ENCODE data around the gene RHPN2. TPM values are rescaled to one million over a fixed set of nuclear protein-coding genes. Genes with fewer than 3 reads are reported as not detected.

The RHPN2 gene
- total and polyA plus RNA-seq, 2 of the 8 experiments (the other 6 are each of a cell fraction or from before 2014, with no cell fraction given): 22.8 to 31.1 TPM

DNA sequence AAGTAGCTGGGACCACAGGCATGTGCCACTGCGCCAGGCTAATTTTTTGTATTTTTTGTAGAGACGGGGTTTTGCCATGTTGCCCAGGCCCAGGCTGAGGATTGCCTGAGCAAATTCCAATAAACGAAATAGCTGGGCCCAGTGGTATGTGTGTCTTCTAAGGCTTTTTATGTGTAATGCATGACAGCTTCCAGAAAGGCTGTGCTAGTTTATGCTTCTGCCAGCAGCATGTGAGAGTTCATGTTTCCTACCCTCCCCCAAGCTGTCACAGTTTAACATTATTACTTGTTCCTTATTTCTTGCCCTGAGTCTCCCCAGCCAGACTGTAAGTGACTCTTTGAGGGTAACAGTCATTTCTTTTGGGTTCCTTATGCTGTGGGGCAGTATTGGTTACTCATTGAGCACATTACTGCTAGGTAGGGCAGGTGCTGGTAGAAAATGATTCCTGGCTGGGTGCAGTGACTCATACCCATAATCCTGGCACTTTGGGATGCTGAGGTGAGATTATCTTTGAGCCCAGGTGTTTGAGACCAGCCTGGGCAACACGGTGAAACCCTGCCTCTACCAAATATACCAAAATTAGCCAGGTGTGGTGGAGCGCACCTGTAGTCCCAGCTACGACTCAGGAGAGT is 29.9 kb upstream of the RHPN2 start:
- H3K56ac ChIP-seq (replicated peaks; ENCODE audit: insufficient read length, low read depth, low read length): no peak overlapping the region
- H3K27ac ChIP-seq (ENCODE audit: low read depth, low read length): no peak overlapping the region
- WGBS, 2 experiments (ENCODE audit: extremely low coverage in 1 of 2, insufficient coverage in 1 of 2, insufficient read length in 1 of 2, insufficient replicate concordance in 2 of 2, low coverage in 1 of 2, low lambda C conversion rate in 2 of 2, missing lambda C conversion rate in 1 of 2): 94% methylated on average over 6 of the region's 6 CpGs; no CpG with 5 or more reads in 1 of the 2 experiments
- CTCF ChIA-PET (ENCODE audit: partially characterized antibody): interaction anchor here (0.6 to 1.2 kb wide), 3 partner anchors 29 to 117 kb away, joined by 3 read pairs; no protein-coding TSS in a partner anchor
- H2AK5ac ChIP-seq (ENCODE audit: low read depth, low read length): no peak overlapping the region
- POLR2A ChIA-PET (ENCODE audit: partially characterized antibody): no interaction called here
- no peak for DNase-seq (ENCODE audit: low read depth in 1 of 2, low spot score in 2 of 2)
- H4K91ac ChIP-seq (replicated peaks; ENCODE audit: insufficient read length, low read length): no peak overlapping the region
- no peak overlapping the region for H3K9ac ChIP-seq (replicated peaks in 1 of 4; ENCODE audit: extremely low read depth in 1 of 4, low read depth in 3 of 4, low read length in 3 of 4)
- no peak for FAIRE-seq
- no peak overlapping the region for H2BK15ac ChIP-seq (ENCODE audit: low read length)
- H3K4me1 ChIP-seq (replicated peaks in 1 of 4; ENCODE audit: control insufficient read depth in 3 of 4, insufficient read depth in 4 of 4, low read length in 3 of 4): no peaks in the 10 kb centered on the region
- no peaks in the 10 kb centered on the region for H4K20me1 ChIP-seq (replicated peaks in 1 of 2; ENCODE audit: control insufficient read depth in 1 of 2, insufficient read depth in 2 of 2, low read length in 2 of 2)
- H3K4me3 ChIP-seq (ENCODE audit: extremely low read depth in 1 of 4, insufficient read depth in 2 of 4, low read depth in 3 of 4, low read length in 4 of 4): no peak overlapping the region
- no peak overlapping the region for H3K4ac ChIP-seq (replicated peaks; ENCODE audit: insufficient read length, low read depth, low read length)
- H3K23ac ChIP-seq (ENCODE audit: insufficient read length): no peak overlapping the region
- H3K36me3 ChIP-seq (ENCODE audit: control insufficient read depth in 2 of 4, insufficient read depth in 4 of 4, low read length in 3 of 4): peaks cover 4 to 50% (median 20%) of the 10 kb centered on the region in 4 experiments; a peak in 6 of 8 replicates
- no peaks in the 10 kb centered on the region for H3K27me3 ChIP-seq (replicated peaks in 1 of 4; ENCODE audit: control insufficient read depth in 3 of 4, extremely low read depth in 1 of 4, insufficient read depth in 3 of 4, low read length in 3 of 4)
- H2BK120ac ChIP-seq (replicated peaks; ENCODE audit: low read depth, low read length): no peak overlapping the region
- no peaks in the 10 kb centered on the region for H3K23me2 ChIP-seq (ENCODE audit: low read depth, low read length)
- H2BK12ac ChIP-seq (ENCODE audit: low read depth, low read length): no peak overlapping the region
- H4K5ac ChIP-seq (ENCODE audit: insufficient read length, low read depth, low read length): no peak overlapping the region
- H2BK20ac ChIP-seq (ENCODE audit: low read length): no peak overlapping the region
- no peak overlapping the region for H2BK5ac ChIP-seq (ENCODE audit: low read depth, low read length)
- no peak overlapping the region for H3K14ac ChIP-seq (ENCODE audit: insufficient read length)
- H3K4me2 ChIP-seq (ENCODE audit: insufficient read depth in 1 of 2, low read depth in 2 of 2, low read length in 2 of 2): no peak overlapping the region
- no peaks in the 10 kb centered on the region for H3K79me1 ChIP-seq (ENCODE audit: low read depth, low read length)
- H3K79me2 ChIP-seq (ENCODE audit: control insufficient read depth in 1 of 2, insufficient read depth in 2 of 2, low read length in 2 of 2): no peaks in the 10 kb centered on the region
- no peak overlapping the region for H3K18ac ChIP-seq (ENCODE audit: extremely low read depth, low read length)
- no peak overlapping the region for H2AFZ ChIP-seq (ENCODE audit: low read length)
- H4K8ac ChIP-seq (ENCODE audit: extremely low read depth, insufficient read depth, low read length): no peak overlapping the region
- no peaks in the 10 kb centered on the region for H3K9me3 ChIP-seq (ENCODE audit: insufficient read depth in 2 of 2, low read depth in 1 of 2, low read length in 1 of 2)
- TF ChIP-seq CTBP2 (IDR thresholded peaks at IDR 0.05; ENCODE audit: borderline replicate concordance, insufficient read depth, insufficient read length, low read length) (no peak), YY1 (IDR thresholded peaks at IDR 0.05; ENCODE audit: low read depth, low read length) (no peak), BCL11A (IDR thresholded peaks at IDR 0.05; ENCODE audit: low read depth in 2 of 2, low read length in 2 of 2) (no peak), MAX (IDR thresholded peaks at IDR 0.05) (no peak), POU5F1 (IDR thresholded peaks at IDR 0.05; ENCODE audit: low read depth, low read length) (no peak), RNF2 (IDR thresholded peaks at IDR 0.05; ENCODE audit: borderline replicate concordance, low read depth, low read length, missing control alignments, poor library complexity, severe bottlenecking) (no peak), EGR1 (IDR thresholded peaks at IDR 0.05; ENCODE audit: borderline replicate concordance, low read depth, low read length) (no peak), SP2 (IDR thresholded peaks at IDR 0.05; ENCODE audit: low read length) (no peak), SIN3A (conservative IDR thresholded peaks at IDR 0.05 in 1 of 2, IDR thresholded peaks at IDR 0.05 in 1 of 2; ENCODE audit: low read depth in 1 of 2, low read length in 2 of 2) (no peak), JUN (IDR thresholded peaks at IDR 0.05; ENCODE audit: low read depth, low read length) (no peak)
- TF ChIP-seq, protein P1, sequence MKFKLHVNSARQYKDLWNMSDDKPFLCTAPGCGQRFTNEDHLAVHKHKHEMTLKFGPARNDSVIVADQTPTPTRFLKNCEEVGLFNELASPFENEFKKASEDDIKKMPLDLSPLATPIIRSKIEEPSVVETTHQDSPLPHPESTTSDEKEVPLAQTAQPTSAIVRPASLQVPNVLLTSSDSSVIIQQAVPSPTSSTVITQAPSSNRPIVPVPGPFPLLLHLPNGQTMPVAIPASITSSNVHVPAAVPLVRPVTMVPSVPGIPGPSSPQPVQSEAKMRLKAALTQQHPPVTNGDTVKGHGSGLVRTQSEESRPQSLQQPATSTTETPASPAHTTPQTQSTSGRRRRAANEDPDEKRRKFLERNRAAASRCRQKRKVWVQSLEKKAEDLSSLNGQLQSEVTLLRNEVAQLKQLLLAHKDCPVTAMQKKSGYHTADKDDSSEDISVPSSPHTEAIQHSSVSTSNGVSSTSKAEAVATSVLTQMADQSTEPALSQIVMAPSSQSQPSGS (IDR thresholded peaks at IDR 0.05; ENCODE audit: low read length): no peak
